MM.1S (cell line): ENCODE data around the gene IFI35.

Source experiments
- DNase-seq: peaks from one replicate; pipeline ENCODE4 v3.0.0-alpha.2; 2015
- H2AFZ ChIP-seq: fragments of 300-600 bp; sonication (generic); 2 replicates; pipeline ENCODE4 v1.6.0; 2016; ENCODE audit warnings: antibody characterized with exemption, low read length
- H3F3A ChIP-seq: fragments of 300-600 bp; sonication (generic); 2 replicates; pipeline ENCODE4 v1.6.1; 2016; ENCODE audit warnings: mild to moderate bottlenecking, antibody characterized with exemption, low read length, moderate library complexity, mixed read lengths; ENCODE audit not compliant: insufficient read depth
- H3K27ac ChIP-seq: fragments of 300-600 bp; sonication (generic); 2 replicates; pipeline ENCODE4 v1.5.1; 2016; ENCODE audit warnings: mild to moderate bottlenecking, low read length
- H3K27me3 ChIP-seq: fragments of 300-600 bp; sonication (generic); replicated peaks from 2 replicates; pipeline ENCODE4 v1.6.0; 2016; ENCODE audit warnings: low read length; ENCODE audit not compliant: insufficient read depth
- H3K36me3 ChIP-seq: fragments of 300-600 bp; sonication (generic); replicated peaks from 2 replicates; pipeline ENCODE4 v1.6.1; 2016; ENCODE audit warnings: mild to moderate bottlenecking, low read length, mixed read lengths; ENCODE audit not compliant: insufficient read depth
- H3K4me1 ChIP-seq: fragments of 300-600 bp; sonication (generic); 2 replicates; pipeline ENCODE4 v1.6.1; 2016; ENCODE audit warnings: low read length, mixed read lengths
- H3K4me2 ChIP-seq: fragments of 300-600 bp; sonication (generic); 2 replicates; pipeline ENCODE4 v1.6.0; 2016; ENCODE audit warnings: low read depth, low read length
- H3K4me3 ChIP-seq: fragments of 300-600 bp; sonication (generic); 2 replicates; pipeline ENCODE4 v1.5.1; 2016; ENCODE audit warnings: low read length, mixed read lengths
- H3K79me2 ChIP-seq: fragments of 300-600 bp; sonication (generic); 2 replicates; pipeline ENCODE4 v1.6.1; 2016; ENCODE audit warnings: mixed run types, low read length, mixed read lengths
- H3K9ac ChIP-seq: fragments of 300-600 bp; sonication (generic); 2 replicates; pipeline ENCODE4 v1.6.1; 2016; ENCODE audit warnings: low read length, mixed read lengths
- H3K9me2 ChIP-seq: fragments of 300-600 bp; sonication (generic); replicated peaks from 2 replicates; pipeline ENCODE4 v1.6.1; 2016; ENCODE audit warnings: mild to moderate bottlenecking, low read length, mixed read lengths; ENCODE audit not compliant: insufficient read depth
- H3K9me3 ChIP-seq: fragments of 300-600 bp; sonication (generic); replicated peaks from 2 replicates; pipeline ENCODE4 v1.6.1; 2016; ENCODE audit warnings: mild to moderate bottlenecking, low read length, mixed read lengths; ENCODE audit not compliant: insufficient read depth
- H4K20me1 ChIP-seq: fragments of 300-600 bp; sonication (generic); 2 replicates; pipeline ENCODE4 v1.6.1; 2016; ENCODE audit warnings: mild to moderate bottlenecking, low read length, moderate library complexity, mixed read lengths; ENCODE audit not compliant: insufficient read depth
- EZH2 ChIP-seq: fragments of 300-600 bp; sonication (generic); optimal IDR thresholded peaks from 2 replicates; pipeline ENCODE3; 2017; ENCODE audit warnings: low read depth, mild to moderate bottlenecking, antibody characterized with exemption, low read length, mixed read lengths
- EZH2phosphoT487 ChIP-seq: fragments of 300-600 bp; sonication (generic); IDR thresholded peaks from 2 replicates; pipeline ENCODE4 v1.6.1; 2018; ENCODE audit warnings: antibody characterized with exemption, low read length
- TF ChIP-seq, protein P1 (sequence below): fragments of 300-600 bp; sonication (generic); IDR thresholded peaks from 2 replicates; pipeline ENCODE4 v1.5.1; 2016; ENCODE audit warnings: antibody characterized with exemption, low read length, mixed read lengths

The IFI35 gene

DNA sequence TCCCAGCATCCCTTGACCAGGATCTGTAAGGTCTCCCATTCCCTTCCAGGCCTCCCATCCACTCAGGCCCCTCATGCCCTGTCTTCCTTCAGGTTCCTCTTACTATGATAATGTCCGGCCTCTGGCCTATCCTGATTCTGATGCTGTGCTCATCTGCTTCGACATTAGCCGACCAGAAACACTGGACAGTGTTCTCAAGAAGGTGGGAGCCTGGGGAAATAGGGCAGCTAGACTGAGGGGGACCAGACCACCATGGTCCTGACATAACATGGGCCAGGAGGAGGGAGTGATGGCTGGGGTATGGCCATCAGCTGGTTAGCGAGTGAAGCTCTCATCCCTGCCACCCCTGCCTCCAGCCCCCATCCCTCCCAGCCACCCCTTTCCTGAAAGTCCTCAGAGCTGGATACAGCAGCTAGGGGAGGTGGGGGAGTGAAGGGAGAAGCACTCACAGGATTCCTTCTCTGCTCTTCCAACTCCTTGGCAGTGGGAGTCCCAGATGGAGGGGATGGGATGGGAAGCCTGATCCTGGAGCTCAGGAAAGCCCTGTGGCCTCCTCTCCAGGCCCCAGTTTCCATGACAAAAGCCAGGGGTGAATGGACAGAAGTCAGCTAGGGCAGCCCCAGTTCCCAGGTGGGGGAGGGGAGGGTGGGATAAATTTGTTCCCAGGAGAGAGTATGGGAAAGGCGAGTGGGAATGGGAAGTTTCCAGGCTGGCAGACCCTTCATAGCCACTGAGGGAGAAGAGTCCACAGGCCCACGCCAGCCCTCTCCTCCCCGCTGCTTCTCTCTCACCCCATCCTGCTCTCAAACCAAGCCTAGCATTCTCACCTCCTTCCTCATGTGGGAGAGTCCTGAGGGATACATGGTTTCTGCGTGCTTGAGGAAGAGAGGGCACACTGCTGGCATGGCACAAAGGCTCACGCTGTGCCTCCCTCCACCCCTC, 20.8 kb downstream of the IFI35 start:
- Histone ChIP-seq H3K9me3 (no peaks in the 10 kb centered on the region), H3K4me2 (no peak overlapping the region), H3K9ac (no peak overlapping the region), H3K4me3 (no peak overlapping the region), H4K20me1 (no peaks in the 10 kb centered on the region), H3K27me3 (no peaks in the 10 kb centered on the region), H3K4me1 (no peaks in the 10 kb centered on the region), H3K27ac (no peak overlapping the region), H3K9me2 (no peaks in the 10 kb centered on the region), H3K79me2 (no peaks in the 10 kb centered on the region), H3K36me3 (no peaks in the 10 kb centered on the region), H3F3A (no peaks in the 10 kb centered on the region), H2AFZ (no peak overlapping the region)
- TF ChIP-seq, protein P1, sequence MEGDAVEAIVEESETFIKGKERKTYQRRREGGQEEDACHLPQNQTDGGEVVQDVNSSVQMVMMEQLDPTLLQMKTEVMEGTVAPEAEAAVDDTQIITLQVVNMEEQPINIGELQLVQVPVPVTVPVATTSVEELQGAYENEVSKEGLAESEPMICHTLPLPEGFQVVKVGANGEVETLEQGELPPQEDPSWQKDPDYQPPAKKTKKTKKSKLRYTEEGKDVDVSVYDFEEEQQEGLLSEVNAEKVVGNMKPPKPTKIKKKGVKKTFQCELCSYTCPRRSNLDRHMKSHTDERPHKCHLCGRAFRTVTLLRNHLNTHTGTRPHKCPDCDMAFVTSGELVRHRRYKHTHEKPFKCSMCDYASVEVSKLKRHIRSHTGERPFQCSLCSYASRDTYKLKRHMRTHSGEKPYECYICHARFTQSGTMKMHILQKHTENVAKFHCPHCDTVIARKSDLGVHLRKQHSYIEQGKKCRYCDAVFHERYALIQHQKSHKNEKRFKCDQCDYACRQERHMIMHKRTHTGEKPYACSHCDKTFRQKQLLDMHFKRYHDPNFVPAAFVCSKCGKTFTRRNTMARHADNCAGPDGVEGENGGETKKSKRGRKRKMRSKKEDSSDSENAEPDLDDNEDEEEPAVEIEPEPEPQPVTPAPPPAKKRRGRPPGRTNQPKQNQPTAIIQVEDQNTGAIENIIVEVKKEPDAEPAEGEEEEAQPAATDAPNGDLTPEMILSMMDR = no peak
- no peak for TF ChIP-seq EZH2
- TF ChIP-seq EZH2phosphoT487 = no peak
- DNase-seq = no peak

DNA sequence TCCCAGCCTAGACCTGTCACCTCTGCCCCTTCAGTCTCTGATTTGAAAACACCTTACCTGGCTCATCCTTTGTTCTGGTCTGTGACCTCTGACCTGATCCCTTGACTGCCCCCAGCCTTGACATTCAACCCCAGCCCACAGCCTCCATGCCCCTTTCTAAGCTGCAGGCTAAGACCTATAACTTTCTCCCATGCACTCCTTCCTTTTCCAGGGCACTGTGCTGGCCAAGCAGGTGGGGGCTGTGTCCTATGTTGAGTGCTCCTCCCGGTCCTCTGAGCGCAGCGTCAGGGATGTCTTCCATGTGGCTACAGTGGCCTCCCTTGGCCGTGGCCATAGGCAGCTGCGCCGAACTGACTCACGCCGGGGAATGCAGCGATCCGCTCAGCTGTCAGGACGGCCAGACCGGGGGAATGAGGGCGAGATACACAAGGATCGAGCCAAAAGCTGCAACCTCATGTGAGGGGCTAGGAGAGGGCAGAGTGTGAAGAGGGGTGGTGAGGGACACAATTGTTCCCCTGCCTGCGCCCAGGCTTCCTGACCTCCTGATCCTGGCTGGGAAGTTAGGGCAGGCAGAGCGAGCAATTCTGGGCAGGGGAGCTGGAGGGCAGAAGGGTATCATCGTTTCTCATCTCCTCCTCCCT, 21.8 kb downstream of the IFI35 start:
- TF ChIP-seq EZH2phosphoT487 (no peak), EZH2 (no peak)
- TF ChIP-seq, protein P1 = no peak
- no peak for DNase-seq
- no peaks in the 10 kb centered on the region for H3F3A ChIP-seq
- no peak overlapping the region for H3K27ac ChIP-seq
- no peaks in the 10 kb centered on the region for H3K9me3 ChIP-seq
- no peaks in the 10 kb centered on the region for H4K20me1 ChIP-seq
- H3K79me2 ChIP-seq = no peaks in the 10 kb centered on the region
- no peak overlapping the region for H3K4me2 ChIP-seq
- H2AFZ ChIP-seq = no peak overlapping the region
- H3K27me3 ChIP-seq = no peaks in the 10 kb centered on the region
- no peak overlapping the region for H3K4me3 ChIP-seq
- H3K36me3 ChIP-seq = no peaks in the 10 kb centered on the region
- no peaks in the 10 kb centered on the region for H3K9me2 ChIP-seq
- H3K9ac ChIP-seq = no peak overlapping the region
- no peaks in the 10 kb centered on the region for H3K4me1 ChIP-seq

DNA sequence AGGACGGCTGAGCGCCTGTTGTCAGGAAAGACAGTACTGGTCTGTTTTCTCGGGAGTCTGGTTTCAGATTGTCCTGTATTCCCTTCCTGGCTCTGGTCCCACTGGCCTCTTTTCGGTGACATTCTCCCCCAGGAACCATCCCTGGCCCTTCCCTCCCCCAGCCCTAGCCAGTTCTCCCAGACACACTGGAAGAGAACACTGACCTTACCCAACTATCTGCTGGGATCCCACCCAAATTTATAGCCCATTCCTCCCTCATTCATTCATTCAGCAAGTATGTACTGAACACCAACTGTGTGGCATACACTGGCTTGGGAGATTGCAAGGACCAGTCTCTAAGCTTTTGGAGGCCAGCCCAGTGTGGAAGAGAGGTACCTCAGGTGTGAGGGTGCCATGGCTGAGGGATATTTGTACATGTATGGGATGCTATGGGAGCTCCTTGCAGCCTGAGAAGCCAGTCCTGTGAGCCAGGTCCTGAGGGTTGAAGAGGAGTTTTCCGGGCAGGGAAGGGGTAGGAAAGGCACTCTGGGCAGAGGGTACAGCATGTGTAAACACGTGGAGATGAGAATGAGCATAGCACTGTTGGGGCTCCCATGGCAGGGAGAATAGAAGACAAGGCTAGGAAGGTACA, 23.7 kb downstream of the IFI35 start:
- Histone ChIP-seq H3K27ac (no peak overlapping the region), H2AFZ (no peak overlapping the region), H3F3A (no peaks in the 10 kb centered on the region), H3K4me2 (no peak overlapping the region), H4K20me1 (no peaks in the 10 kb centered on the region), H3K9ac (no peak overlapping the region), H3K9me2 (no peaks in the 10 kb centered on the region), H3K79me2 (no peaks in the 10 kb centered on the region), H3K9me3 (no peaks in the 10 kb centered on the region), H3K4me3 (no peak overlapping the region), H3K4me1 (no peaks in the 10 kb centered on the region), H3K36me3 (no peaks in the 10 kb centered on the region), H3K27me3 (no peaks in the 10 kb centered on the region)
- no peak for DNase-seq
- TF ChIP-seq EZH2phosphoT487 (no peak), EZH2 (no peak)
- TF ChIP-seq, protein P1 = no peak
